Astrocyte (in vitro differentiated cells and primary cell): ENCODE measurements around the gene CAMK1D. TPM values are rescaled to one million over a fixed set of nuclear protein-coding genes. Genes with fewer than 3 reads are reported as not detected.
A peak's percentile ranks its signal among the peaks of the same experiment; 100 is the strongest.

Experiments
- DNase-seq: peaks from one replicate; pipeline ENCODE4 v3.0.0-alpha.2; 2010; ENCODE audit warnings: low read depth
- FAIRE-seq: peaks from 2 replicates; lab custom pipeline; 2011; peaks lifted over from hg19 to GRCh38; lab: Jason Lieb, UNC
- H2AFZ ChIP-seq: 2 replicates; pipeline ENCODE4 v1.6.0; 2012; ENCODE audit warnings: low read depth, low read length, inconsistent platforms
- H3K27ac ChIP-seq: 2 replicates; pipeline ENCODE4 v1.5.1; 2011; ENCODE audit warnings: low read depth, low read length, inconsistent platforms
- H3K27me3 ChIP-seq: 2 replicates; pipeline ENCODE4 v1.6.0; 2011; ENCODE audit warnings: low read length, inconsistent platforms; ENCODE audit not compliant: insufficient read depth
- H3K36me3 ChIP-seq: 2 replicates; pipeline ENCODE4 v1.5.1; 2011; ENCODE audit warnings: low read length, inconsistent platforms; ENCODE audit not compliant: insufficient read depth
- H3K4me1 ChIP-seq: 2 replicates; pipeline ENCODE4 v1.5.1; 2011; ENCODE audit warnings: low read length, inconsistent platforms; ENCODE audit not compliant: insufficient read depth
- H3K4me2 ChIP-seq: 2 replicates; pipeline ENCODE4 v1.6.0; 2012; ENCODE audit warnings: low read length, inconsistent platforms
- H3K4me3 ChIP-seq: 2 replicates; pipeline ENCODE4 v1.5.1; 2011; ENCODE audit warnings: low read depth, mild to moderate bottlenecking, low read length, inconsistent platforms; ENCODE audit not compliant: insufficient read depth
- H3K79me2 ChIP-seq: 2 replicates; pipeline ENCODE4 v1.6.0; 2012; ENCODE audit warnings: mild to moderate bottlenecking, low read length, inconsistent platforms; ENCODE audit not compliant: insufficient read depth
- H3K9ac ChIP-seq: 2 replicates; pipeline ENCODE4 v1.6.0; 2012; ENCODE audit warnings: mild to moderate bottlenecking, low read length, inconsistent platforms
- H3K9me3 ChIP-seq: 2 replicates; pipeline ENCODE4 v1.5.1; 2012; ENCODE audit warnings: low read depth, mild to moderate bottlenecking, low read length, inconsistent platforms; ENCODE audit not compliant: insufficient read depth
- H4K20me1 ChIP-seq: 2 replicates; pipeline ENCODE4 v1.6.0; 2012; ENCODE audit warnings: low read length, inconsistent platforms; ENCODE audit not compliant: insufficient read depth
- H3K27ac Mint-ChIP-seq: one replicate; pipeline ENCODE4 v1.8.0; 2021; ENCODE audit warnings: mild to moderate bottlenecking, mixed read lengths; ENCODE audit not compliant: unreplicated experiment
- H3K27me3 Mint-ChIP-seq: one replicate; pipeline ENCODE4 v1.8.0; 2021; ENCODE audit warnings: low read depth, mixed read lengths; ENCODE audit not compliant: unreplicated experiment
- H3K36me3 Mint-ChIP-seq: one replicate; pipeline ENCODE4 v1.8.0; 2021; ENCODE audit warnings: low read depth, mixed read lengths; ENCODE audit not compliant: unreplicated experiment
- H3K4me1 Mint-ChIP-seq: one replicate; pipeline ENCODE4 v1.8.0; 2021; ENCODE audit warnings: low read depth, mixed read lengths; ENCODE audit not compliant: unreplicated experiment
- H3K4me3 Mint-ChIP-seq: one replicate; pipeline ENCODE4 v1.8.0; 2021; ENCODE audit warnings: mild to moderate bottlenecking, moderate library complexity, mixed read lengths; ENCODE audit not compliant: unreplicated experiment
- H3K9me3 Mint-ChIP-seq: one replicate; pipeline ENCODE4 v1.8.0; 2021; ENCODE audit warnings: mild to moderate bottlenecking, mixed read lengths; ENCODE audit not compliant: unreplicated experiment
- EZH2 ChIP-seq: IDR thresholded peaks from 2 replicates; pipeline ENCODE4 v1.6.1; 2012; ENCODE audit warnings: mild to moderate bottlenecking, low read length, inconsistent platforms; ENCODE audit not compliant: insufficient read depth
- total RNA-seq: library from RNA; stranded (reverse); gene quantifications from 2 replicates; pipeline ENCODE4 v1.2.1, GENCODE V29; 2021
- TF ChIP-seq, protein P1 (sequence below): IDR thresholded peaks from 2 replicates; pipeline ENCODE4 v1.5.1; 2011; ENCODE audit warnings: low read depth, mild to moderate bottlenecking, inconsistent platforms, low read length, moderate library complexity; ENCODE audit not compliant: insufficient read depth

The CAMK1D gene
- total RNA-seq, 1 donor from 2014 or later = 23.6 TPM

DNA sequence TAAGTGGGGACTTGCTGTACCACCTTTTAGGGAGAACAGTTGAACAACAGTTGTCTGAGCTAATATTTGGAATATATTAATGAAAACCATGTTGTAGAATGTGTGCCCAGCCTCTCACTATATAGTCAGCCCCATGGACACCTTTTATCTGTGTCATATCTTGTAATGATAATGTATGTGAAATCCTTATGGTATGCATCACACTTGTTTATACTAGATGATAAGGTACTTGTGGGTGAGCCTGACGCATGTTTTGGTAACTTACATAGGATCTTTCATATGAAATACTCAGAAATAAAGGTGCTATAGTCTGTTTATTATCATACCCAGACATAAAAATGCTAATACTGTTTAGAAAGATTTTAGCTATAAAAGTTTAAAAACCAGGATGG is 32.8 kb downstream of the CAMK1D start:
- H2AFZ ChIP-seq = no peak overlapping the region
- peaks cover 1% of the 10 kb centered on the region for H4K20me1 ChIP-seq
- no peaks in the 10 kb centered on the region for H3K9me3 ChIP-seq
- TF ChIP-seq, protein P1, sequence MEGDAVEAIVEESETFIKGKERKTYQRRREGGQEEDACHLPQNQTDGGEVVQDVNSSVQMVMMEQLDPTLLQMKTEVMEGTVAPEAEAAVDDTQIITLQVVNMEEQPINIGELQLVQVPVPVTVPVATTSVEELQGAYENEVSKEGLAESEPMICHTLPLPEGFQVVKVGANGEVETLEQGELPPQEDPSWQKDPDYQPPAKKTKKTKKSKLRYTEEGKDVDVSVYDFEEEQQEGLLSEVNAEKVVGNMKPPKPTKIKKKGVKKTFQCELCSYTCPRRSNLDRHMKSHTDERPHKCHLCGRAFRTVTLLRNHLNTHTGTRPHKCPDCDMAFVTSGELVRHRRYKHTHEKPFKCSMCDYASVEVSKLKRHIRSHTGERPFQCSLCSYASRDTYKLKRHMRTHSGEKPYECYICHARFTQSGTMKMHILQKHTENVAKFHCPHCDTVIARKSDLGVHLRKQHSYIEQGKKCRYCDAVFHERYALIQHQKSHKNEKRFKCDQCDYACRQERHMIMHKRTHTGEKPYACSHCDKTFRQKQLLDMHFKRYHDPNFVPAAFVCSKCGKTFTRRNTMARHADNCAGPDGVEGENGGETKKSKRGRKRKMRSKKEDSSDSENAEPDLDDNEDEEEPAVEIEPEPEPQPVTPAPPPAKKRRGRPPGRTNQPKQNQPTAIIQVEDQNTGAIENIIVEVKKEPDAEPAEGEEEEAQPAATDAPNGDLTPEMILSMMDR = no peak
- no peak for TF ChIP-seq EZH2
- Mint-ChIP-seq H3K27ac (no peak overlapping the region), H3K27me3 (peaks cover 2% of the 10 kb centered on the region), H3K9me3 (no peaks in the 10 kb centered on the region), H3K4me1 (peaks cover 17% of the 10 kb centered on the region), H3K4me3 (no peak overlapping the region), H3K36me3 (no peaks in the 10 kb centered on the region)
- peak overlapping the region; percentile 36 for H3K9ac ChIP-seq
- H3K36me3 ChIP-seq = no peaks in the 10 kb centered on the region
- peak; percentile 58 for DNase-seq
- H3K79me2 ChIP-seq = peaks cover 38% of the 10 kb centered on the region
- FAIRE-seq = no peak
- peaks cover 21% of the 10 kb centered on the region for H3K4me1 ChIP-seq
- no peak overlapping the region for H3K4me3 ChIP-seq
- peak overlapping the region; percentile 32 for H3K4me2 ChIP-seq
- H3K27ac ChIP-seq = peak overlapping the region; percentile 58
- no peaks in the 10 kb centered on the region for H3K27me3 ChIP-seq

DNA sequence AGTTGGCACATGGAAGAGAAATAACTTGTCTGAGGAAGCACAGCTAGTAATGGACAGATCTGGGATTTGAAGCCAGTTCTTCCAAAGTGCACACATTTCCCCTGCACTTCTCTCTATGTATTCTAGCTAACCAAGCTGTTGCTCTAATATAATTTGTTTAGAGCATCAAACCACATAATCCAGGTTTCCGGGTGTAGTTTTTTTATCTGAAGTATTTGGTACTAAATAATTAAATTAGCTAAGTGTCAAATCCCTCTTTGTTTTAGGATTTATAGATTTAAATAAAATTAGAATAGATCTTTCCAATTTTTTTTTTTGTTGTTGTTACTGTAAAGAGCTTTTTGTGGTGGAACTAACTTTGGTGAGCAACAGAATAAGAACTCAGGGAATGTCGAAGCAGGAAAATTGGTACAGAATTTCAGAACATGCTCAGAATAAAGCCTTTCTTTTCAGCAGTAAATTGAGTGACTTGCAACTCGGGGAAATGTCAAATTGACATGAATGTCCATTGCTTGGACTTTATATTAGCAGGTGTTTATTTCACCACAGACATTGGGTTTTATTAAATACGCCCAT is 33.7 kb downstream of the CAMK1D start:
- Histone ChIP-seq H3K9me3 (no peaks in the 10 kb centered on the region), H3K36me3 (no peaks in the 10 kb centered on the region), H3K4me2 (peak overlapping the region; percentile 33), H3K4me3 (no peak overlapping the region), H3K4me1 (peaks cover 21% of the 10 kb centered on the region), H3K27ac (peak overlapping the region; percentile 58), H3K9ac (peak overlapping the region; percentile 36), H3K79me2 (peaks cover 39% of the 10 kb centered on the region), H2AFZ (no peak overlapping the region), H4K20me1 (no peaks in the 10 kb centered on the region), H3K27me3 (no peaks in the 10 kb centered on the region)
- H3K27me3 Mint-ChIP-seq = peaks cover 2% of the 10 kb centered on the region
- TF ChIP-seq EZH2 = no peak
- TF ChIP-seq, protein P1 = no peak
- peak overlapping the region; percentile 79 for H3K27ac Mint-ChIP-seq
- peaks cover 17% of the 10 kb centered on the region for H3K4me1 Mint-ChIP-seq
- H3K9me3 Mint-ChIP-seq = no peaks in the 10 kb centered on the region
- FAIRE-seq (no peak), DNase-seq (peak; percentile 32)
- H3K36me3 Mint-ChIP-seq = no peaks in the 10 kb centered on the region
- H3K4me3 Mint-ChIP-seq = no peak overlapping the region

DNA sequence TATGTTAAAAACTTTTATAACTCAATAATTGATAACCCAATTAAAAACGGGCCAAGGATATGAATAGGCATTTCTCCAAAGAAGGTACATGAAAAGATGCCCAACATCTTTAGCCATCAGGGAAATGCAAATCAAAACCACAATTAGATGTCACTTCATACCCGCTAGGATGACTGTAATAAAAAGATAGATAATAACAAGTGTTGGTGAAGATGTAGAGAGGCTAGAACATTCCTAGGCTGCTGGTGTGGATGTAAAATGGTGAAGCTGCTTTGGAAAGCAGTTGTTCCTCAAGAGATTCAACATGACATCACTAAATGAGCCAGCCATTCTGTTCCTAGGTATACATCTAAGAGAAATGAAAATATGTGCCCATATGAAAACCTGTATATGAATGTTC is 35.6 kb downstream of the CAMK1D start:
- H3K9me3 ChIP-seq = no peaks in the 10 kb centered on the region
- no peak overlapping the region for H3K9ac ChIP-seq
- H3K79me2 ChIP-seq = peaks cover 47% of the 10 kb centered on the region
- Mint-ChIP-seq H3K4me1 (peaks cover 17% of the 10 kb centered on the region), H3K36me3 (peaks cover 2% of the 10 kb centered on the region), H3K4me3 (no peak overlapping the region), H3K27me3 (peaks cover 2% of the 10 kb centered on the region), H3K27ac (no peak overlapping the region), H3K9me3 (no peaks in the 10 kb centered on the region)
- FAIRE-seq (no peak), DNase-seq (no peak)
- no peak overlapping the region for H2AFZ ChIP-seq
- no peaks in the 10 kb centered on the region for H3K27me3 ChIP-seq
- no peak overlapping the region for H3K4me2 ChIP-seq
- peaks cover 21% of the 10 kb centered on the region for H3K4me1 ChIP-seq
- peaks cover 12% of the 10 kb centered on the region for H4K20me1 ChIP-seq
- H3K36me3 ChIP-seq = no peaks in the 10 kb centered on the region
- no peak overlapping the region for H3K27ac ChIP-seq
- TF ChIP-seq EZH2 = no peak
- TF ChIP-seq, protein P1 = no peak
- H3K4me3 ChIP-seq = no peak overlapping the region
